ENCODE results near the gene HLF.

DNA sequence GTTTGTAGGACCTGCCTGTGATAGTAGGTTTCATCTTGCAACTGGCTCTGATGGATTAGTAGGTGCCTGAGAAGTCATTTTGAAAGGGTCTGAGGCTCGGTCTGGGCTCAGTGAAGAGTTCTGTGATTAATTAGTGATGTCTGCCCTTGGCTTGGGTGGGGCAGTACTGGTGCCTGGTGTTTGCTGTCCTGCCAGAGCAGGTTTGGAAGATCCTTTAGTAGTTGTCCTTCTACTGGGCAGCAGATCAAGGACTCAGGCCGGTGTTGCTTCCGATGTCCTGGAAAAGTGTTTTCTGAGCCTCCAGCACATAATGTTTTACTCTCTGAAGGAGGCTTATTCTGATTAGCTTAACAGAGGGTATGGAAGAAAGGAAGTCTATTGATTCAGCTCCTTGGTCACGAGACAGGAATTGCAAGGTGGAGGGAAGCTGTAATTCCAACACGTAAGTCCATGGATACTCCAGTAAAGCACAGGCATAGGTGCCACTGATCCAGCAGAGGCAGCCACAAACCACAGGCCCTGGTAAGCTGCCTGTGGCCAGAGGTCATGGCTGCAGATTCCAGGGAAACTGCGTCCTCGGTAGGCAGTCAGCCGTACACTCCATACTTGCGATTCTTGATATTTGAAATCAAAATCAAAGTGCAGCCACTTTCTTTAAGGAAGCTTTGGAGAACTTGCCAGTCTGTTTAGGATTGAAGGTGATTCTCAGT lies 18.7 kb downstream of the HLF start:
- TF ChIP-seq POLR2A (IDR thresholded peaks at IDR 0.05; ENCODE audit: low read depth) (no peak), EP300 (IDR thresholded peaks at IDR 0.05) (no peak)
- TF ChIP-seq, protein P1, sequence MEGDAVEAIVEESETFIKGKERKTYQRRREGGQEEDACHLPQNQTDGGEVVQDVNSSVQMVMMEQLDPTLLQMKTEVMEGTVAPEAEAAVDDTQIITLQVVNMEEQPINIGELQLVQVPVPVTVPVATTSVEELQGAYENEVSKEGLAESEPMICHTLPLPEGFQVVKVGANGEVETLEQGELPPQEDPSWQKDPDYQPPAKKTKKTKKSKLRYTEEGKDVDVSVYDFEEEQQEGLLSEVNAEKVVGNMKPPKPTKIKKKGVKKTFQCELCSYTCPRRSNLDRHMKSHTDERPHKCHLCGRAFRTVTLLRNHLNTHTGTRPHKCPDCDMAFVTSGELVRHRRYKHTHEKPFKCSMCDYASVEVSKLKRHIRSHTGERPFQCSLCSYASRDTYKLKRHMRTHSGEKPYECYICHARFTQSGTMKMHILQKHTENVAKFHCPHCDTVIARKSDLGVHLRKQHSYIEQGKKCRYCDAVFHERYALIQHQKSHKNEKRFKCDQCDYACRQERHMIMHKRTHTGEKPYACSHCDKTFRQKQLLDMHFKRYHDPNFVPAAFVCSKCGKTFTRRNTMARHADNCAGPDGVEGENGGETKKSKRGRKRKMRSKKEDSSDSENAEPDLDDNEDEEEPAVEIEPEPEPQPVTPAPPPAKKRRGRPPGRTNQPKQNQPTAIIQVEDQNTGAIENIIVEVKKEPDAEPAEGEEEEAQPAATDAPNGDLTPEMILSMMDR (IDR thresholded peaks at IDR 0.05) = no peak
